Kidney (tissue), 14 donors: ENCODE data around the gene NOTCH4. TPM values are rescaled to one million over a fixed set of nuclear protein-coding genes. Genes with fewer than 3 reads are reported as not detected.

Experiments used
- DNase-seq, 5 donors: peaks; one replicate each; pipeline ENCODE4 v3.0.0-alpha.2; 2013 to 2020
- FAIRE-seq: peaks from 2 replicates; lab custom pipeline; 2012; peaks lifted over from hg19 to GRCh38; lab: Jason Lieb, UNC
- H3K27ac ChIP-seq, 2 donors: one replicate each; pipeline ENCODE4 v1.7.0; 2013; ENCODE audit warnings: low read depth in 2 of 2, low read length in 2 of 2, inconsistent platforms in 1 of 2
- H3K27me3 ChIP-seq: one replicate; pipeline ENCODE4 v1.7.1; 2013; ENCODE audit warnings: low read length, inconsistent platforms; ENCODE audit not compliant: control insufficient read depth, insufficient read depth
- H3K36me3 ChIP-seq, 3 donors: one replicate each; pipeline versions ENCODE4 v1.7.0 to v1.7.1; 2013; ENCODE audit warnings: low read length in 3 of 3, control low read depth in 1 of 3, inconsistent platforms in 1 of 3; ENCODE audit not compliant: insufficient read depth in 3 of 3, control insufficient read depth in 2 of 3
- H3K4me1 ChIP-seq, 3 donors: one replicate each; pipeline versions ENCODE4 v1.7.0 to v1.7.1; 2013; ENCODE audit warnings: low read length in 3 of 3, inconsistent platforms in 1 of 3, low read depth in 1 of 3; ENCODE audit not compliant: control insufficient read depth in 2 of 3, insufficient read depth in 2 of 3
- H3K4me3 ChIP-seq, 3 donors: one replicate each; pipeline versions ENCODE4 v1.7.0 to v1.8.1; 2013; ENCODE audit warnings: low read length in 3 of 3, control low read depth in 1 of 3, inconsistent platforms in 1 of 3
- H3K9ac ChIP-seq, 3 donors: one replicate each; pipeline versions ENCODE4 v1.7.0 to v1.7.1; 2013; ENCODE audit warnings: low read length in 3 of 3, control low read depth in 1 of 3, inconsistent platforms in 1 of 3
- H3K9me3 ChIP-seq, 3 donors: one replicate each; pipeline versions ENCODE4 v1.7.0 to v1.7.1; 2013; ENCODE audit warnings: low read length in 3 of 3, control low read depth in 1 of 3, inconsistent platforms in 1 of 3; ENCODE audit not compliant: control insufficient read depth in 2 of 3, insufficient read depth in 1 of 3
- CTCF ChIP-seq: IDR thresholded peaks from 3 replicates; pipeline ENCODE4 v1.5.1; 2012; ENCODE audit warnings: mild to moderate bottlenecking, moderate library complexity, borderline replicate concordance; ENCODE audit not compliant: insufficient read depth; ENCODE audit errors: extremely low read depth
- intact Hi-C: fragments of 100-400 bp; cut with DNase I; formaldehyde crosslinking; loops from one replicate; pipeline ENCODE4 v1.11.1; 2022
- polyA plus RNA-seq: library from polyadenylated mRNA; stranded (reverse); fragments of 350-450 nt; fragmentation: Illumina TruSeq; extraction: RNeasy Lipid Tissue Mini Kit (QIAGEN cat#74804); gene quantifications from one replicate; pipeline ENCODE4 v1.2.3, GENCODE V29; 2014; ENCODE audit warnings: low read depth, low replicate concordance; ENCODE audit not compliant: insufficient read depth
- total RNA-seq: library from RNA; stranded (reverse); fragmentation: NEBNext Ultra II Directional; extraction: Animal tissue kit (Norgen Biotek cat#: 25700); gene quantifications from one replicate; pipeline ENCODE4 v1.2.1, GENCODE V29; 2021
- donor health status: control.
- donor health status: control.
- donor health status: control.
- donor health status: control.
- donor health status: control.
- donor health status: DM: yes; HTN: yes; CAD: no.
- donor health status: Normal renal cell carcinoma (clear cell type).

NOTCH4 gene
- total and polyA plus RNA-seq, 2 donors from 2014 or later, result 22.5 to 30.5 TPM

DNA sequence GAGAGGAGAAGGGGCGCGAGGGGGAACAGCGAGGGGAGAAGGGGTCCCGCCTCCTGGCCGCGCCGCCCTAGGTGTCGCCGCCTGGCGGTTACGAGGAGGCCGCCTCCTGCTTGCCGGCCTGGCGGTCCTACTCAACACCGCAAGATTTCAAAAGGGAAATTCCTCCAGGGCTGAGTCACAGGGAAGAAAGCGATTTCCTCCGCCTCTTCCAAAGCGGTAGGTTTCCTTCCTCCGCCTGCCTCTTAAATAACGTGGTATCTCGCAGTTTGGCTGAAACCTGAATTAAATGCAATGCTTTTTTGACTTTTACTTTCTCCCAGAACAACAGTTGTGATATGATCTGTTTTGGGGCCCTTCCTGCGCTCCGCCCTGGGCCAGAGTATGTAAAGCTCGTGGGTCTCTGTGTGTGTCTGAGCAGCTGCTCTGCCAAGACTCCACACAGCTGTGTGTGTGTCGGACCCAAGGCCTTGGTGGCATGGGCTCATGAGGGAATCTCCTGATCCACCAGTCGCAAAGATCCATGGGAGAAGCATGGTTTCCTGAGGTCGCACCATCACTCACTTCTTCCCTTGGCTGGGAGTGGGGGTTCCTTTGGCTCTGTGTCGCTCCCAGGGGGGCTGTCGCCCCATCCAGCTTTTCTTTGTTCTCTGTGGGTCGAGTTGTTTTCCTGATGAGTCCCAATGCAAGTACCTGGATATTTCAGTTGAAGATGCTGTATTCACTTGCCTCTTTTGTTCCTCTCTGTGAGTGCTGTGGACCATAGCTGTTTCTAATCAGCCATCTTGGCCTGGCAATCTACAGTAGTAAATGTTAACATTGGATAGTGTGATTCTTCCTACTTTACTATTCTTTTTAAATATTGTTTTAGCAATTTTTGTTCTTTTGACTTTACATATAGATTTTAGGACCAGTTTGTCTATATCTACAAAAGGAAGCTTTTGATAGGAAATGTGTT, 31.6 kb upstream of the NOTCH4 start:
- no peaks in the 10 kb centered on the region for H3K27me3 ChIP-seq
- intact Hi-C loops, result no loop called here
- peaks cover 0 to 3% (median 0%) of the 10 kb centered on the region in 3 donors for H3K4me1 ChIP-seq
- H3K4me3 ChIP-seq, result peak overlapping the region; percentile 51 to 86 (median 73)
- FAIRE-seq, result no peak
- H3K9me3 ChIP-seq, result no peaks in the 10 kb centered on the region
- no peaks in the 10 kb centered on the region for H3K36me3 ChIP-seq
- TF ChIP-seq CTCF, result peak; percentile 57
- H3K9ac ChIP-seq, result peak overlapping the region in 2 of 3 donors; percentile 55 to 76
- H3K27ac ChIP-seq, result peak overlapping the region; percentile 78 to 89
- peak; percentile 81 to 93 (median 86) for DNase-seq

DNA sequence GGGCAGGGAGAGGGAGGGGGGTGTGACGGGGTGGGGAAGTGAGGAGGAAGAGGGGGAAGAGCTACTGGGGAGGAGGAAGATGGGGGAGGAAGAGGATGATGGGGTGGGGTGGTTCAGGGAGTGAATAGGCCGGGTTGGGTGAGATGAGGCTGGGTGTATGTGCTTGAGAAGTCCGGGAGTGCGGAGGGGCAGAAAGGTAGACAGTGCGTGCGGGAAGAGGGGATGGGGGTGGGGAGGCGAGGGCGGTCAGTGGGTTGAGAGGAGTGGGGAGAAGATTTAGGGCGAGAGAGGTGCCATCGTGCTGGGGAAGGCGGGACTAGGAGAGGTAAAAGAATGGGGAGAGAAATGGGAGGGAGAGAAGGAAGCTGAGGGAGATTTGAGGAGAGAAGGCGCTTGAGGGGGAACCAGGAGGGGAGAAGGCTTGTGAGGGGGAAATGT, 30.9 kb upstream of the NOTCH4 start:
- Histone ChIP-seq H3K4me1 (peaks cover 0 to 3% (median 0%) of the 10 kb centered on the region in 3 donors), H3K27ac (peak overlapping the region; percentile 78 to 89), H3K36me3 (no peaks in the 10 kb centered on the region), H3K4me3 (peak overlapping the region; percentile 42 to 86 (median 73)), H3K9me3 (no peaks in the 10 kb centered on the region), H3K9ac (peak overlapping the region in 2 of 3 donors; percentile 55 to 76), H3K27me3 (no peaks in the 10 kb centered on the region)
- DNase-seq (peak in 2 of 5 donors; percentile 67 to 69), FAIRE-seq (no peak)
- TF ChIP-seq CTCF, result no peak
- intact Hi-C loops, result no loop called here

GRCh38 chr6:32252331-32253009, 28.6 kb upstream of the NOTCH4 start:
- FAIRE-seq (no peak), DNase-seq (no peak)
- peaks cover 0 to 3% (median 0%) of the 10 kb centered on the region in 3 donors for H3K4me1 ChIP-seq
- no peaks in the 10 kb centered on the region for H3K27me3 ChIP-seq
- no peak overlapping the region for H3K4me3 ChIP-seq
- intact Hi-C loops, result no loop called here
- no peak overlapping the region for H3K27ac ChIP-seq
- H3K9ac ChIP-seq, result no peak overlapping the region
- TF ChIP-seq CTCF, result no peak
- no peaks in the 10 kb centered on the region for H3K36me3 ChIP-seq
- H3K9me3 ChIP-seq, result no peaks in the 10 kb centered on the region
